Right lobe of liver (tissue), 6 donors: ENCODE measurements around the gene ENO2. TPM values are rescaled to one million over a fixed set of nuclear protein-coding genes. Genes with fewer than 3 reads are reported as not detected.
A peak's percentile ranks its signal among the peaks of the same experiment; 100 is the strongest.

ENCODE experiments used
- ATAC-seq, 4 donors: fragments of 200-7000 bp; cut with Tn5 transposase; one replicate each; pipeline ENCODE4 v1.9.1; 2020; ENCODE audit warnings: mild to moderate bottlenecking in 4 of 4, moderate library complexity in 4 of 4
- DNase-seq, 3 donors: peaks; one replicate each; pipeline ENCODE4 v3.0.0-alpha.2; 2020
- H3K27ac ChIP-seq, 3 donors: fragments of 200-600 bp; one replicate each; pipeline ENCODE4 v1.8.0; 2022
- H3K27me3 ChIP-seq, 2 donors: fragments of 200-600 bp; one replicate each; pipeline ENCODE4 v1.8.0; 2022
- H3K36me3 ChIP-seq, 4 donors: fragments of 200-600 bp; sonication (generic) in 1 of 4; one replicate each; pipeline versions ENCODE4 v1.5.1 to v1.8.0; 2017 to 2022; ENCODE audit warnings: control low read depth in 1 of 4
- H3K4me1 ChIP-seq, 4 donors: fragments of 200-600 bp; sonication (generic) in 1 of 4; one replicate each; pipeline versions ENCODE4 v1.5.1 to v1.8.0; 2017 to 2022; ENCODE audit warnings: control low read depth in 1 of 4
- H3K4me3 ChIP-seq, 3 donors: fragments of 200-600 bp; one replicate each; pipeline ENCODE4 v1.8.0; 2022
- H3K9me3 ChIP-seq, 4 donors: fragments of 200-600 bp; sonication (generic) in 1 of 4; one replicate each; pipeline versions ENCODE4 v1.5.1 to v1.8.0; 2017 to 2022; ENCODE audit warnings: control low read depth in 1 of 4
- CTCF ChIP-seq, 4 donors: fragments of 200-600 bp in 3 of 4; fragments of 450-650 bp in 1 of 4; IDR thresholded peaks; one replicate each; pipeline versions ENCODE4 v1.5.1 to v1.8.0; 2016 to 2022; ENCODE audit warnings: antibody characterized with exemption in 4 of 4, mild to moderate bottlenecking in 2 of 4
- POLR2A ChIP-seq: fragments of 450-650 bp; IDR thresholded peaks from one replicate; pipeline ENCODE4 v1.6.1; 2017; ENCODE audit warnings: antibody characterized with exemption, mild to moderate bottlenecking
- WGBS: methylation state at CpG from one replicate; pipeline ENCODE4 v1.1.6; 2018; ENCODE audit warnings: low coverage, low lambda C conversion rate; ENCODE audit not compliant: insufficient coverage; ENCODE audit errors: missing lambda C conversion rate; 5-methylcytosine and 5-hydroxymethylcytosine counted together
- intact Hi-C, 2 donors: fragments of 100-400 bp; cut with DNase I; formaldehyde crosslinking; loops; one replicate each; pipeline versions ENCODE4 v1.11.2 to v1.14.1; 2022
- total RNA-seq, 6 experiments: library from RNA; depleted of rRNA in 2 of 6; stranded (reverse); fragments of >200 nt in 2 of 6; fragmentation: NEBNext Ultra II Directional in 3 of 6; extraction: Animal tissue kit (Norgen Biotek cat#: 25700) in 3 of 6; gene quantifications; one replicate each; pipeline versions ENCODE4 v1.1.0 to v1.2.4, GENCODE V29; 2016 to 2023
- donor health status: DM: no; HTN: yes; CAD: no.
- donor health status: DM: no; HTN: no; CAD: no.
- donor health status: DM: no; HTN: no; CAD: no.
- donor health status: DM: no; HTN: yes; CAD: no.
- donor health status: DM: no; HTN: yes; CAD: no.

The ENO2 gene
- total RNA-seq, 6 experiments from 2014 or later: 1.1 to 9.3 (median 2.0) TPM

GRCh38 chr12:6929466-6930452 is 15.4 kb downstream of the ENO2 start:
- H3K9me3 ChIP-seq: no peaks in the 10 kb centered on the region
- 79% methylated on average over 3 of the region's 7 CpGs for WGBS
- intact Hi-C loops: no loop called here
- DNase-seq (no peak), ATAC-seq (no peak)
- H3K36me3 ChIP-seq: peaks cover 0 to 9% (median 2%) of the 10 kb centered on the region in 4 donors
- H3K27ac ChIP-seq: peak overlapping the region; percentile 56 to 85 (median 62)
- TF ChIP-seq POLR2A (no peak), CTCF (IDR thresholded peaks at IDR 0.05) (no peak)
- peak overlapping the region; percentile 67 to 68 (median 68) for H3K4me3 ChIP-seq
- no peaks in the 10 kb centered on the region for H3K27me3 ChIP-seq
- H3K4me1 ChIP-seq: peaks cover 0 to 37% (median 16%) of the 10 kb centered on the region in 4 donors

- no peaks in the 10 kb centered on the region for H3K27me3 ChIP-seq
- no peak for ATAC-seq
- intact Hi-C loops: no loop called here
- no peak for TF ChIP-seq CTCF (IDR thresholded peaks at IDR 0.05)
- peaks cover 0 to 15% (median 2%) of the 10 kb centered on the region in 4 donors for H3K36me3 ChIP-seq
- H3K9me3 ChIP-seq: no peaks in the 10 kb centered on the region
- no peak overlapping the region for H3K27ac ChIP-seq
- peaks cover 0 to 21% (median 6%) of the 10 kb centered on the region in 4 donors for H3K4me1 ChIP-seq
- no peak overlapping the region for H3K4me3 ChIP-seq
- 60% methylated on average over 1 of the region's 1 CpG for WGBS
- DNase-seq: no peak
Measured at GRCh38 chr12:6932766-6933165, 18.4 kb downstream of the ENO2 start.

DNA sequence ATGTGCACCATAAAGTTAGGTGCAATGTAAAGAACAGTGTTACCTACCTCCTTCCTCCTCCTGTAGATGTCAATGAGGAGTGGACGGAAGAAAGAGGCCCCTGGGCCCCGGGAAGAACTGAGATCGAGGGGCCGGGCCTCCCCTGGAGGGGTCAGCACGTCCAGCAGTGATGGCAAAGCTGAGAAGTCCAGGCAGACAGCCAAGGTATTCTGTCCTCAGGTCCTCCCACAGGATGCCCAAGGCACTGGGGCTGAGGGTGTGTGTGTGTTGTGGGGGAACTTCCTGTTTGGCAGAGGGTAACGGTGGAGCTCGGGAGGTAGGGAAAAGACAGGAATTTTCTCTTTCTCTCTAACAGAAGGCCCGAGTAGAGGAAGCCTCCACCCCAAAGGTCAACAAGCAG is 19.7 kb downstream of the ENO2 start:
- Histone ChIP-seq H3K27me3 (no peaks in the 10 kb centered on the region), H3K36me3 (peaks cover 0 to 15% (median 2%) of the 10 kb centered on the region in 4 donors), H3K4me3 (no peak overlapping the region), H3K9me3 (no peaks in the 10 kb centered on the region), H3K4me1 (peaks cover 0 to 26% (median 4%) of the 10 kb centered on the region in 4 donors), H3K27ac (peak overlapping the region in 1 of 3 donors; percentile 38)
- DNase-seq (no peak), ATAC-seq (peak in 1 of 4 donors; percentile 2)
- 36% methylated on average over 3 of the region's 8 CpGs for WGBS
- no peak for TF ChIP-seq POLR2A
- no peak for TF ChIP-seq CTCF (IDR thresholded peaks at IDR 0.05)
- intact Hi-C loops: no loop called here

DNA sequence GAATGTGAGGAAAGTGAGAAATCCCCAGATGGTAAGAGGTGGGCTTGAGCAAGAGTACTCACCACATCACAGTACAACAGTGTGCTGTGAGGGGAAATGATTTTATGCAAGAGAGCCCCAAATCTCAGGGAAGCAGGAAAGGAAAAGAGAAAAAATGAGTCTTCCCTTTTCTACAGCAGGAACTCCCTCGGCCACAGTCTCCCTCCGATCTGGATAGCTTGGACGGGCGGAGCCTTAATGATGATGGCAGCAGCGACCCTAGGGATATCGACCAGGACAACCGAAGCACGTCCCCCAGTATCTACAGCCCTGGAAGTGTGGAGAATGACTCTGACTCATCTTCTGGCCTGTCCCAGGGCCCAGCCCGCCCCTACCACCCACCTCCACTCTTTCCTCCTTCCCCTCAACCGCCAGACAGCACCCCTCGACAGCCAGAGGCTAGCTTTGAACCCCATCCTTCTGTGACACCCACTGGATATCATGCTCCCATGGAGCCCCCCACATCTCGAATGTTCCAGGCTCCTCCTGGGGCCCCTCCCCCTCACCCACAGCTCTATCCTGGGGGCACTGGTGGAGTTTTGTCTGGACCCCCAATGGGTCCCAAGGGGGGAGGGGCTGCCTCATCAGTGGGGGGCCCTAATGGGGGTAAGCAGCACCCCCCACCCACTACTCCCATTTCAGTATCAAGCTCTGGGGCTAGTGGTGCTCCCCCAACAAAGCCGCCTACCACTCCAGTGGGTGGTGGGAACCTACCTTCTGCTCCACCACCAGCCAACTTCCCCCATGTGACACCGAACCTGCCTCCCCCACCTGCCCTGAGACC is 21.2 kb downstream of the ENO2 start:
- no peak for TF ChIP-seq POLR2A
- TF ChIP-seq CTCF (IDR thresholded peaks at IDR 0.05): no peak
- intact Hi-C loops: no loop called here
- H3K4me3 ChIP-seq: no peak overlapping the region
- H3K27me3 ChIP-seq: no peaks in the 10 kb centered on the region
- DNase-seq: no peak
- H3K9me3 ChIP-seq: no peaks in the 10 kb centered on the region
- H3K36me3 ChIP-seq: peaks cover 0 to 15% (median 2%) of the 10 kb centered on the region in 4 donors
- H3K27ac ChIP-seq: no peak overlapping the region
- 67% methylated on average over 4 of the region's 14 CpGs for WGBS
- peaks cover 0 to 15% (median 0%) of the 10 kb centered on the region in 4 donors for H3K4me1 ChIP-seq
- no peak for ATAC-seq
